Tibial artery (tissue), 4 donors: ENCODE measurements around the gene RBMS3.

Experiments
- DNase-seq, 2 donors: peaks; one replicate each; pipeline ENCODE4 v3.0.0-alpha.2; 2019
- H3K27ac ChIP-seq, 2 donors: fragments of 200-600 bp; sonication (generic) in 1 of 2; 1 replicate in 1 of 2; 2 replicates in 1 of 2; pipeline ENCODE4 v1.5.1; 2018 to 2019; ENCODE audit warnings: mild to moderate bottlenecking in 1 of 2
- H3K27me3 ChIP-seq, 2 donors: fragments of 200-600 bp; sonication (generic) in 1 of 2; one replicate each; pipeline versions ENCODE4 v1.5.1 to v1.6.0; 2016 to 2019
- H3K36me3 ChIP-seq, 3 donors: fragments of 200-600 bp; sonication (generic) in 2 of 3; one replicate each; pipeline ENCODE4 v1.5.1; 2016 to 2019; ENCODE audit warnings: mild to moderate bottlenecking in 2 of 3
- H3K4me1 ChIP-seq, 4 donors: fragments of 200-600 bp; sonication (generic) in 2 of 4; 1 replicate in 3 of 4; 2 replicates in 1 of 4; pipeline ENCODE4 v1.5.1; 2016 to 2019
- H3K4me3 ChIP-seq, 2 donors: fragments of 200-600 bp; sonication (generic) in 1 of 2; 1 replicate in 1 of 2; 2 replicates in 1 of 2; pipeline ENCODE4 v1.5.1; 2018 to 2019; ENCODE audit warnings: mild to moderate bottlenecking in 2 of 2
- H3K9me3 ChIP-seq, 3 donors: fragments of 200-600 bp; sonication (generic) in 1 of 3; one replicate each; pipeline ENCODE4 v1.5.1; 2016 to 2019
- CTCF ChIP-seq, 2 experiments: fragments of 200-600 bp in 1 of 2; fragments of 450-650 bp in 1 of 2; IDR thresholded peaks; one replicate each; pipeline ENCODE4 v1.5.1; 2017 to 2019; ENCODE audit warnings: antibody characterized with exemption in 2 of 2, mild to moderate bottlenecking in 1 of 2, moderate library complexity in 1 of 2
- intact Hi-C: fragments of 100-400 bp; cut with DNase I; formaldehyde crosslinking; loops from one replicate; pipeline ENCODE4 v1.15.0; 2023; ENCODE audit warnings: low total_unique reads

Gene RBMS3

GRCh38 chr3:30059240-30059639 is 778.4 kb downstream of the RBMS3 start:
- intact Hi-C loops: no loop called here
- H3K4me1 ChIP-seq: no peaks in the 10 kb centered on the region
- no peaks in the 10 kb centered on the region for H3K36me3 ChIP-seq
- no peaks in the 10 kb centered on the region for H3K9me3 ChIP-seq
- H3K27me3 ChIP-seq: no peaks in the 10 kb centered on the region
- no peak for DNase-seq
- TF ChIP-seq CTCF (IDR thresholded peaks at IDR 0.05): no peak
- no peak overlapping the region for H3K27ac ChIP-seq
- H3K4me3 ChIP-seq: no peak overlapping the region
